H9 (cell line): ENCODE measurements around the gene CFAP54. TPM values are rescaled to one million over a fixed set of nuclear protein-coding genes. Genes with fewer than 3 reads are reported as not detected.

Experiments
- DNase-seq: peaks from one replicate; pipeline ENCODE4 v3.0.0-alpha.2; 2017
- H2AFZ ChIP-seq: one replicate; pipeline ENCODE4 v1.6.1; 2013; ENCODE audit warnings: mild to moderate bottlenecking, low read length, control low read depth, moderate library complexity
- H2AK5ac ChIP-seq: 2 replicates; pipeline ENCODE4 v1.6.1; 2013; ENCODE audit warnings: low read length, control low read depth, mixed read lengths; ENCODE audit not compliant: insufficient read length
- H2BK120ac ChIP-seq: one replicate; pipeline ENCODE4 v1.6.1; 2013; ENCODE audit warnings: low read depth, mild to moderate bottlenecking, low read length, control low read depth, inconsistent platforms; ENCODE audit not compliant: poor library complexity, severe bottlenecking
- H2BK12ac ChIP-seq: 2 replicates; pipeline ENCODE4 v1.6.1; 2013; ENCODE audit warnings: low read length, control low read depth, mixed read lengths, low read depth; ENCODE audit not compliant: insufficient read length
- H2BK15ac ChIP-seq: 2 replicates; pipeline ENCODE4 v1.6.1; 2013; ENCODE audit warnings: low read depth, low read length, control low read depth
- H2BK20ac ChIP-seq: one replicate; pipeline ENCODE4 v1.6.1; 2013; ENCODE audit warnings: low read depth, mild to moderate bottlenecking, low read length, control low read depth, inconsistent platforms; ENCODE audit not compliant: poor library complexity, severe bottlenecking
- H2BK5ac ChIP-seq: 2 replicates; pipeline ENCODE4 v1.6.1; 2013; ENCODE audit warnings: low read length, control low read depth, mixed read lengths; ENCODE audit not compliant: insufficient read length
- H3K14ac ChIP-seq: 2 replicates; pipeline ENCODE4 v1.6.1; 2013; ENCODE audit warnings: low read length, control low read depth; ENCODE audit not compliant: insufficient read depth
- H3K18ac ChIP-seq: 2 replicates; pipeline ENCODE4 v1.6.1; 2013; ENCODE audit warnings: low read depth, mild to moderate bottlenecking, mixed read lengths, low read length, control low read depth; ENCODE audit not compliant: insufficient read length
- H3K23ac ChIP-seq: 2 replicates; pipeline ENCODE4 v1.6.1; 2013; ENCODE audit warnings: low read length, control low read depth, mixed read lengths, low read depth; ENCODE audit not compliant: insufficient read length
- H3K23me2 ChIP-seq: 2 replicates; pipeline ENCODE4 v1.6.1; 2013; ENCODE audit warnings: low read depth, mild to moderate bottlenecking, mixed read lengths, low read length, control low read depth; ENCODE audit not compliant: insufficient read length, poor library complexity, severe bottlenecking
- H3K27ac ChIP-seq: 2 replicates; pipeline ENCODE4 v1.5.1; 2013; ENCODE audit warnings: low read length, control low read depth, mixed read lengths, low read depth; ENCODE audit not compliant: insufficient read length
- H3K27me3 ChIP-seq: 2 replicates; pipeline ENCODE4 v1.6.1; 2013; ENCODE audit warnings: low read length, control low read depth, inconsistent platforms; ENCODE audit not compliant: insufficient read depth
- H3K4ac ChIP-seq: 2 replicates; pipeline ENCODE4 v1.6.1; 2013; ENCODE audit warnings: low read depth, mild to moderate bottlenecking, control low read depth, inconsistent platforms, low read length, moderate library complexity
- H3K4me1 ChIP-seq: 2 replicates; pipeline ENCODE4 v1.6.1; 2013; ENCODE audit warnings: low read length, control low read depth, inconsistent platforms; ENCODE audit not compliant: insufficient read depth
- H3K4me2 ChIP-seq: 2 replicates; pipeline ENCODE4 v1.6.1; 2013; ENCODE audit warnings: low read length, control low read depth, mixed read lengths; ENCODE audit not compliant: insufficient read length, insufficient read depth
- H3K56ac ChIP-seq: 2 replicates; pipeline ENCODE4 v1.6.1; 2013; ENCODE audit warnings: low read depth, mild to moderate bottlenecking, mixed read lengths, low read length, control low read depth; ENCODE audit not compliant: insufficient read length
- H3K79me1 ChIP-seq: 2 replicates; pipeline ENCODE4 v1.6.1; 2013; ENCODE audit warnings: low read depth, mild to moderate bottlenecking, moderate library complexity, low read length, control low read depth, inconsistent platforms; ENCODE audit not compliant: insufficient read depth, poor library complexity, severe bottlenecking
- H3K79me2 ChIP-seq: 2 replicates; pipeline ENCODE4 v1.6.1; 2013; ENCODE audit warnings: low read length, control low read depth, inconsistent platforms; ENCODE audit not compliant: insufficient read depth
- H3K9ac ChIP-seq: 2 replicates; pipeline ENCODE4 v1.6.1; 2013; ENCODE audit warnings: low read length, control low read depth, mixed read lengths; ENCODE audit not compliant: insufficient read length; ENCODE audit errors: extremely low read depth
- H3K9me3 ChIP-seq: one replicate; pipeline ENCODE4 v1.6.1; 2013; ENCODE audit warnings: low read depth, low read length, inconsistent platforms; ENCODE audit not compliant: control insufficient read depth
- H3T11ph ChIP-seq: one replicate; pipeline ENCODE4 v1.6.1; 2013; ENCODE audit warnings: mild to moderate bottlenecking, low read length, control low read depth, inconsistent platforms
- H4K20me1 ChIP-seq: one replicate; pipeline ENCODE4 v1.6.1; 2013; ENCODE audit not compliant: control insufficient read depth, insufficient read length, insufficient read depth
- H4K5ac ChIP-seq: 2 replicates; pipeline ENCODE4 v1.6.1; 2013; ENCODE audit warnings: low read depth, mild to moderate bottlenecking, mixed read lengths, low read length, control low read depth; ENCODE audit not compliant: insufficient read length
- H4K8ac ChIP-seq: replicated peaks from 2 replicates; pipeline ENCODE4 v1.6.1; 2013; ENCODE audit warnings: low read length, control low read depth, mixed read lengths, low read depth; ENCODE audit not compliant: insufficient read length
- H4K91ac ChIP-seq: 2 replicates; pipeline ENCODE4 v1.6.1; 2013; ENCODE audit warnings: low read depth, mild to moderate bottlenecking, moderate library complexity, mixed read lengths, low read length, control low read depth; ENCODE audit not compliant: insufficient read length
- H3K27ac Mint-ChIP-seq, 3 experiments: 2 replicates in 2 of 3; 3 replicates in 1 of 3; pipeline ENCODE4 v1.8.0; 2020 to 2021; ENCODE audit warnings: mixed read lengths in 3 of 3, mild to moderate bottlenecking in 1 of 3, moderate library complexity in 1 of 3
- H3K27me3 Mint-ChIP-seq: 2 replicates; pipeline ENCODE4 v1.8.0; 2021; ENCODE audit warnings: low read depth, mild to moderate bottlenecking, moderate library complexity, mixed read lengths
- H3K36me3 Mint-ChIP-seq, 3 experiments: 2 replicates in 2 of 3; 3 replicates in 1 of 3; pipeline ENCODE4 v1.8.0; 2020 to 2021; ENCODE audit warnings: low read depth in 3 of 3, mixed read lengths in 3 of 3; ENCODE audit not compliant: insufficient read depth in 1 of 3
- H3K4me1 Mint-ChIP-seq, 2 experiments: 2 replicates each; pipeline ENCODE4 v1.8.0; 2020; ENCODE audit warnings: mixed read lengths in 2 of 2
- H3K4me3 Mint-ChIP-seq, 2 experiments: 2 replicates in 1 of 2; 3 replicates in 1 of 2; pipeline ENCODE4 v1.8.0; 2020 to 2021; ENCODE audit warnings: mild to moderate bottlenecking in 2 of 2, mixed read lengths in 2 of 2, moderate library complexity in 1 of 2
- H3K9me3 Mint-ChIP-seq, 2 experiments: 2 replicates in 1 of 2; 3 replicates in 1 of 2; pipeline ENCODE4 v1.8.0; 2020; ENCODE audit warnings: mild to moderate bottlenecking in 2 of 2, mixed read lengths in 2 of 2, moderate library complexity in 1 of 2
- WGBS: extraction: QIAGEN DNeasy Blood & Tissue Kit; methylation state at CpG from one replicate; pipeline ENCODE4 v1.1.7; 2013; ENCODE audit warnings: missing lambda C conversion rate, low lambda C conversion rate, mixed read lengths; ENCODE audit not compliant: insufficient read length; ENCODE audit errors: extremely low coverage; 5-methylcytosine and 5-hydroxymethylcytosine counted together
- total RNA-seq: library from RNA; stranded (reverse); gene quantifications from 2 replicates; pipeline ENCODE4 v1.2.1, GENCODE V29; 2021
- TF ChIP-seq, protein P1 (sequence below): fragments of 200-600 bp; sonication (generic); conservative IDR thresholded peaks from 3 replicates; pipeline ENCODE4 v1.8.0; 2021; ENCODE audit warnings: antibody characterized with exemption, mild to moderate bottlenecking

CFAP54 gene
- total RNA-seq, 1 experiment from 2014 or later, result 0.24 TPM

DNA sequence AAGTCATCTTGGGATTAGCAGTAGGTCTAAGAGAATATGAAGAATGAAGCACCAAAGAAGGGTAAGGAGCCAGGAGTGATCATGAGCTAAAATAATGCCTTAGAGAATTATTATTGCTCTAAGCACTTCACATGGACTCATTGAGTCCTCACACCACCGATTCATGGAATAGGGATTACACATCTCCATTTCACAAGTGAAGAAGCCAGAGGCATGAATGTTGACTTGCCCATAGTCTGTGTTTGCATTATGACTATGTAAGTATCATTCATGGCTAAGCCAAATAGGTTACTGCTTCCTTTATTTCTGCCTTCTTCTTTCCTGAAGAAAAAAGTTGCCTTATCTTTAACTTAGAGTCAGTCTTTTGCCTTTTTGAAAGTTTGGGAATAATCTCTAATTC is 318.4 kb downstream of the CFAP54 start:
- Histone ChIP-seq H3K23ac (no peak overlapping the region), H2AFZ (no peak overlapping the region), H3K18ac (no peak overlapping the region), H2BK12ac (no peak overlapping the region), H2BK120ac (no peak overlapping the region), H4K91ac (no peak overlapping the region), H2BK20ac (no peak overlapping the region), H2BK5ac (no peak overlapping the region), H3K14ac (no peak overlapping the region), H3K4me2 (no peak overlapping the region), H4K20me1 (no peaks in the 10 kb centered on the region), H3K4ac (no peak overlapping the region), H4K8ac (no peak overlapping the region), H4K5ac (no peak overlapping the region), H3K79me2 (no peaks in the 10 kb centered on the region), H3K9ac (no peak overlapping the region), H3K9me3 (no peaks in the 10 kb centered on the region), H3K27me3 (no peaks in the 10 kb centered on the region; the same call in 1 of the 2 replicates), H3K56ac (no peak overlapping the region), H3T11ph (no peak overlapping the region), H3K23me2 (no peaks in the 10 kb centered on the region), H3K27ac (no peak overlapping the region), H2AK5ac (no peak overlapping the region), H3K79me1 (no peaks in the 10 kb centered on the region), H3K4me1 (no peaks in the 10 kb centered on the region; the same call in 1 of the 2 replicates), H2BK15ac (no peak overlapping the region)
- H3K9me3 Mint-ChIP-seq, result peaks cover 3 to 5% of the 10 kb centered on the region in 2 experiments; a peak in 3 of 5 replicates
- no CpG with 5 or more reads among the region's 1 CpG for WGBS
- H3K4me1 Mint-ChIP-seq, result peaks cover 6 to 11% of the 10 kb centered on the region in 2 experiments
- 0 out of 7 replicates have a peak, but pooled peaks cover 0 to 1% (median 0%) of the 10 kb centered on the region in 3 experiments for H3K36me3 Mint-ChIP-seq
- TF ChIP-seq, protein P1, sequence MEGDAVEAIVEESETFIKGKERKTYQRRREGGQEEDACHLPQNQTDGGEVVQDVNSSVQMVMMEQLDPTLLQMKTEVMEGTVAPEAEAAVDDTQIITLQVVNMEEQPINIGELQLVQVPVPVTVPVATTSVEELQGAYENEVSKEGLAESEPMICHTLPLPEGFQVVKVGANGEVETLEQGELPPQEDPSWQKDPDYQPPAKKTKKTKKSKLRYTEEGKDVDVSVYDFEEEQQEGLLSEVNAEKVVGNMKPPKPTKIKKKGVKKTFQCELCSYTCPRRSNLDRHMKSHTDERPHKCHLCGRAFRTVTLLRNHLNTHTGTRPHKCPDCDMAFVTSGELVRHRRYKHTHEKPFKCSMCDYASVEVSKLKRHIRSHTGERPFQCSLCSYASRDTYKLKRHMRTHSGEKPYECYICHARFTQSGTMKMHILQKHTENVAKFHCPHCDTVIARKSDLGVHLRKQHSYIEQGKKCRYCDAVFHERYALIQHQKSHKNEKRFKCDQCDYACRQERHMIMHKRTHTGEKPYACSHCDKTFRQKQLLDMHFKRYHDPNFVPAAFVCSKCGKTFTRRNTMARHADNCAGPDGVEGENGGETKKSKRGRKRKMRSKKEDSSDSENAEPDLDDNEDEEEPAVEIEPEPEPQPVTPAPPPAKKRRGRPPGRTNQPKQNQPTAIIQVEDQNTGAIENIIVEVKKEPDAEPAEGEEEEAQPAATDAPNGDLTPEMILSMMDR, result no peak
- no peaks in the 10 kb centered on the region for H3K27me3 Mint-ChIP-seq
- DNase-seq, result no peak
- H3K4me3 Mint-ChIP-seq, result no peak overlapping the region
- no peak overlapping the region for H3K27ac Mint-ChIP-seq
